Measurements from ENCODE around the gene PCSK9.

The PCSK9 gene

GRCh38 chr1:55060133-55060999 lies 21.0 kb downstream of the PCSK9 start:
- DNase-seq: no peak

- no peak for DNase-seq
Observed at GRCh38 chr1:55061000-55061705, 21.8 kb downstream of the PCSK9 start.

GRCh38 chr1:55061706-55062321 lies 22.5 kb downstream of the PCSK9 start:
- DNase-seq: no peak

- no peak for DNase-seq
Observed at GRCh38 chr1:55062801-55063576, 23.6 kb downstream of the PCSK9 start.

GRCh38 chr1:55063577-55063942 lies 24.2 kb downstream of the PCSK9 start:
- no peak for DNase-seq

GRCh38 chr1:55064071-55064581 lies 24.8 kb downstream of the PCSK9 start:
- peak; percentile 85 for DNase-seq

- DNase-seq: peak; percentile 88
Observed at GRCh38 chr1:55064861-55065263, 25.5 kb downstream of the PCSK9 start.

GRCh38 chr1:55065648-55066047 lies 26.3 kb downstream of the PCSK9 start:
- no peak for DNase-seq

GRCh38 chr1:55067022-55067778 lies 27.9 kb downstream of the PCSK9 start:
- DNase-seq: no peak

- no peak for DNase-seq
Observed at GRCh38 chr1:55067914-55068313, 28.6 kb downstream of the PCSK9 start.

- DNase-seq: no peak
Observed at GRCh38 chr1:55068638-55069037, 29.3 kb downstream of the PCSK9 start.

GRCh38 chr1:55069280-55069679 lies 29.9 kb downstream of the PCSK9 start:
- DNase-seq: no peak

GRCh38 chr1:55070293-55071164 lies 31.2 kb downstream of the PCSK9 start:
- DNase-seq: no peak

- peak; percentile 33 for DNase-seq
Observed at GRCh38 chr1:55071477-55071876, 32.1 kb downstream of the PCSK9 start.

GRCh38 chr1:55073187-55073916 lies 34.0 kb downstream of the PCSK9 start:
- no peak for DNase-seq

- no peak for DNase-seq
Observed at GRCh38 chr1:55074455-55074854, 35.1 kb downstream of the PCSK9 start.

- DNase-seq: no peak
Observed at GRCh38 chr1:55076356-55076755, 37.0 kb downstream of the PCSK9 start.

GRCh38 chr1:55078470-55078869 lies 39.1 kb downstream of the PCSK9 start:
- DNase-seq: no peak

GRCh38 chr1:55079651-55080050 lies 40.3 kb downstream of the PCSK9 start:
- no peak for DNase-seq

GRCh38 chr1:55081188-55081904 lies 42.0 kb downstream of the PCSK9 start:
- DNase-seq: peak; percentile 76
